Osteoblast (primary cell): ENCODE measurements around the gene CD79A. TPM values are rescaled to one million over a fixed set of nuclear protein-coding genes. Genes with fewer than 3 reads are reported as not detected.

Source experiments
- DNase-seq: peaks from one replicate; pipeline ENCODE4 v3.0.0; 2011; ENCODE audit warnings: low spot score, mixed read lengths; ENCODE audit not compliant: insufficient read length; ENCODE audit errors: missing footprints
- H2AFZ ChIP-seq: 2 replicates; pipeline ENCODE4 v1.6.0; 2011; ENCODE audit warnings: mild to moderate bottlenecking, low read length
- H3K27ac ChIP-seq: 2 replicates; pipeline ENCODE4 v1.5.1; 2011; ENCODE audit warnings: mild to moderate bottlenecking, low read depth, low read length, moderate library complexity
- H3K27me3 ChIP-seq: 2 replicates; pipeline ENCODE4 v1.6.0; 2012; ENCODE audit warnings: mild to moderate bottlenecking, control low read depth, inconsistent platforms, low read length, moderate library complexity; ENCODE audit not compliant: insufficient read depth
- H3K36me3 ChIP-seq: 2 replicates; pipeline ENCODE4 v1.5.1; 2011; ENCODE audit warnings: mild to moderate bottlenecking, low read length, control low read depth, moderate library complexity; ENCODE audit not compliant: insufficient read depth
- H3K4me1 ChIP-seq: 2 replicates; pipeline ENCODE4 v1.5.1; 2011; ENCODE audit warnings: mild to moderate bottlenecking, low read length, control low read depth, moderate library complexity; ENCODE audit not compliant: insufficient read depth
- H3K4me2 ChIP-seq: 2 replicates; pipeline ENCODE4 v1.6.0; 2011; ENCODE audit warnings: mild to moderate bottlenecking, low read length; ENCODE audit not compliant: insufficient read depth
- H3K4me3 ChIP-seq: fragments of 200-600 bp; sonication (generic); 3 replicates; pipeline ENCODE4 v1.5.1; 2012; ENCODE audit warnings: mild to moderate bottlenecking, low read length, inconsistent platforms; ENCODE audit not compliant: insufficient read depth
- H3K79me2 ChIP-seq: 2 replicates; pipeline ENCODE4 v1.6.0; 2012; ENCODE audit warnings: mild to moderate bottlenecking, low read length, control low read depth, inconsistent platforms; ENCODE audit not compliant: insufficient read depth
- H3K9me3 ChIP-seq: 2 replicates; pipeline ENCODE4 v1.5.1; 2011; ENCODE audit warnings: low read depth, low read length, control low read depth
- H4K20me1 ChIP-seq: 2 replicates; pipeline ENCODE4 v1.6.0; 2012; ENCODE audit warnings: mild to moderate bottlenecking, low read length, control low read depth; ENCODE audit not compliant: insufficient read depth
- total RNA-seq: library from RNA; depleted of rRNA; stranded (reverse); fragments of >200 nt; gene quantifications from 2 replicates; pipeline ENCODE4 v1.2.3, GENCODE V29; 2012
- TF ChIP-seq, protein P1 (sequence below): IDR thresholded peaks from 2 replicates; pipeline ENCODE4 v1.5.1; 2011; ENCODE audit warnings: mild to moderate bottlenecking, low read depth, low read length, moderate library complexity; ENCODE audit errors: extremely low read depth

CD79A gene
- total RNA-seq, 1 donor, result 0.36 TPM

DNA sequence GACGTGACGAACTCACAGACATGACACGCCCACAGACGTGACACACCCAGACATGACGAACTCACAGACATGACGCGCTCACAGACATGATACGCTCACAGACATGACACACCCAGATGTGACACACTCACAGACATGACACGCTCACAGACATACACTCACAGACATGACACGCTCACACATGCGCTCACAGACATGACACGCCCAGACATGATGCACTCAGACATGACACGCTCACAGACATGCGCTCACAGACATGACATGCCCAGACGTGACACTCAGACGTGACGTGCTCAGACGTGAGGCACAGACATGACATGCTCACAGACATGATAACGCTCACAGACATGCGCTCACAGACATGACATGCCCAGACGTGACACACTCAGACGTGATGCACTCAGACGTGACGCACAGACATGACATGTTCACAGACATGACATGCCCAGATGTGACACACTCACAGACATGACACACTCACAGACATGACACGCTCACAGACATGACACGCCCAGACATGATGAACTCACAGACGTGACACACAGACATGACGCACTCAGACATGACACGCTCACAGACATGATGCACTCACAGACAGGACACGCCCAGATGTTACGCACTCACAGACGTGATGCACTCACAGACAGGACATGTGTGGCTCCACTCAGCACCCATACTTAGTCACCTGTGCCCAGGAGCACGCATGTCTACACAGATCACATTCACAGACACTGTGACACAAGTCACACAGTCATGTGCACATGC lies 43.1 kb downstream of the CD79A start:
- H3K4me2 ChIP-seq, result no peak overlapping the region
- no peak for DNase-seq
- TF ChIP-seq, protein P1, sequence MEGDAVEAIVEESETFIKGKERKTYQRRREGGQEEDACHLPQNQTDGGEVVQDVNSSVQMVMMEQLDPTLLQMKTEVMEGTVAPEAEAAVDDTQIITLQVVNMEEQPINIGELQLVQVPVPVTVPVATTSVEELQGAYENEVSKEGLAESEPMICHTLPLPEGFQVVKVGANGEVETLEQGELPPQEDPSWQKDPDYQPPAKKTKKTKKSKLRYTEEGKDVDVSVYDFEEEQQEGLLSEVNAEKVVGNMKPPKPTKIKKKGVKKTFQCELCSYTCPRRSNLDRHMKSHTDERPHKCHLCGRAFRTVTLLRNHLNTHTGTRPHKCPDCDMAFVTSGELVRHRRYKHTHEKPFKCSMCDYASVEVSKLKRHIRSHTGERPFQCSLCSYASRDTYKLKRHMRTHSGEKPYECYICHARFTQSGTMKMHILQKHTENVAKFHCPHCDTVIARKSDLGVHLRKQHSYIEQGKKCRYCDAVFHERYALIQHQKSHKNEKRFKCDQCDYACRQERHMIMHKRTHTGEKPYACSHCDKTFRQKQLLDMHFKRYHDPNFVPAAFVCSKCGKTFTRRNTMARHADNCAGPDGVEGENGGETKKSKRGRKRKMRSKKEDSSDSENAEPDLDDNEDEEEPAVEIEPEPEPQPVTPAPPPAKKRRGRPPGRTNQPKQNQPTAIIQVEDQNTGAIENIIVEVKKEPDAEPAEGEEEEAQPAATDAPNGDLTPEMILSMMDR, result no peak
- H3K4me1 ChIP-seq, result no peaks in the 10 kb centered on the region
- H3K36me3 ChIP-seq, result no peaks in the 10 kb centered on the region
- no peaks in the 10 kb centered on the region for H4K20me1 ChIP-seq
- H3K4me3 ChIP-seq, result no peak overlapping the region
- H3K27ac ChIP-seq, result no peak overlapping the region
- no peak overlapping the region for H2AFZ ChIP-seq
- H3K9me3 ChIP-seq, result no peaks in the 10 kb centered on the region
- H3K27me3 ChIP-seq, result peaks cover 40% of the 10 kb centered on the region
- no peaks in the 10 kb centered on the region for H3K79me2 ChIP-seq

DNA sequence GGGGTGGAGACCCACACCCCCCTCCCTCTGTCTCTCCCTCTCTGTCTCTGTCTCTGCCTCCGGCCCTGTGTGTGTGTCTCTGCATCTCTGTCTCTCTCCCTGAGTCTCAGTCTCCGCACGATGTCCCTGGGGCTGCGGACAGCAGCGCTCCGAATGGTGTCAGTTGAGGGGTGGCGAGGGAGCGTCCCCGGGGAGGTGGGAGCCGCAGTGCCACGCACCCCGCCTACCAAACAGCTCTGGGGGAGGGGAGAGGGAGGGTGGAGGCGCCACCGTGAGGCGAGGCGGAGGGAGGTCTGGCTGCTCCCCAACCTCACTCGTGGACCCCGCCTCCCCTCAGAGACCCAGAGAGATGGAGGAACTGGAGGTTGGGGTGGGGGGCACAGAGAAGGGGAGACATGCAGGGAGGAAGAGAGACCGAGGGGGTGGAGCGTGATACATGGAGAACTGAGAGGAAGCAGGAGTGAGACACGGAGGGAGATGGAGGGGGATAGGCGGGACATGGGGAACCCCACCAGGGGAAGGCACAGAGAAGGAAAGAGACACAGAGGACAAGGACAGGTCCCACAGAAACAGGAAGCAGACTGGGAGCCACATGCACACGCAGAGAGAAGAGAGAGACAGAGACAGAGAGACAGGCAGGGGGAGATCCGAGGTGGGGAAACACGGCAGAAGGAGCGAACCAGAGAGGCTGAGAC lies 44.0 kb downstream of the CD79A start:
- Histone ChIP-seq H2AFZ (no peak overlapping the region), H3K27me3 (peaks cover 33% of the 10 kb centered on the region), H3K4me2 (no peak overlapping the region), H4K20me1 (no peaks in the 10 kb centered on the region), H3K4me1 (no peaks in the 10 kb centered on the region), H3K4me3 (no peak overlapping the region), H3K79me2 (no peaks in the 10 kb centered on the region), H3K36me3 (no peaks in the 10 kb centered on the region), H3K9me3 (no peaks in the 10 kb centered on the region), H3K27ac (no peak overlapping the region)
- no peak for DNase-seq
- TF ChIP-seq, protein P1, result no peak

DNA sequence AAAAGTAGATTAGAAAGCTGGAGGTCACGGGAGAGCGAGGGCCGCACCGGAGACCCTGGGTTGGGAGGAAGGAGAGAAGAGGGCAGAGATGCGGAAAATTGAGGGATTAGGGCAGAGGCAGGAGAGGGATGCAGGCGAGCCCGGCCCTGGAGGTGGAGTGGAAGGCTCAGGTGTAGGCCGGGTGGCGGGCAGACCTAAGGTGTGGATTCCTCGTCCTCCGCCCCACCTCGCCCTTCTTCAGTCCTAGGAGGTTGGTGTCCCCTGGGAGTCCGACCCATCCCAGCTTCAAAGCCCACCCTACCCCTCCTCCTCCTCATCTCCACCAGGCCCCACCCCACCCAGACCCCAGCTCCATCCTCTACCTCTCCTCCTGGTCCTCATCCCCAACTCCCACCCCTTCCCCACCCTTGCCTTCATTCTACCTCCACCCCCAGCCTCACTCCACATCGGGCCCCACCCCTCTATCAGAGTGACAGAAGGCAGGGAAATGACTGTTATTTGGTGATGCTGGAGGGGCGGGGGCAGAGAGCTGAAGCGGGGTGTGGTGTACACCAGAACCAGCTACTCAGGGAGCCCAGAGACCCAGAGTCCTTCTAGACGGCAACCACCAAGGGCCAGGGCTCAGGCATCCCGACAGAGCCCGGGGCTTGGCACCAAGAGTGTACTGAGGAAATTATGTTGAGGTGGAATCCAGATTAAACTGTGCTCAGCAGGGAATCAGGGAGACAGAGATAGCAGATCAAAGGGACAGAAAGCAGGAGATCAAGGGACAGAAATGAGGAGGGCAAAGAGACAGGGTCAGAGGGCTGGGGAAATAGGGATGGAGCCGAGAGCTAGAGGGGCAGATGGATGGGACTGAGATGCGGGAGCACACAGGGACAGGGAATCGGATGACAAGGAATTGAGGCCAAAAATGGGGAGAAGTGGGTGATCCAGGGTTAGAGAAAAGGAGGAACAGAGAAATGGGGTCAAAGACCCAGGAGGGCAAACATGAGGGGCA lies 44.8 kb downstream of the CD79A start:
- no peak overlapping the region for H3K4me2 ChIP-seq
- no peak overlapping the region for H2AFZ ChIP-seq
- H3K79me2 ChIP-seq, result no peaks in the 10 kb centered on the region
- no peaks in the 10 kb centered on the region for H3K4me1 ChIP-seq
- no peak overlapping the region for H3K27ac ChIP-seq
- H3K4me3 ChIP-seq, result no peak overlapping the region
- no peaks in the 10 kb centered on the region for H3K36me3 ChIP-seq
- no peak for DNase-seq
- H4K20me1 ChIP-seq, result no peaks in the 10 kb centered on the region
- H3K9me3 ChIP-seq, result no peaks in the 10 kb centered on the region
- TF ChIP-seq, protein P1, result no peak
- H3K27me3 ChIP-seq, result peaks cover 25% of the 10 kb centered on the region
